Dendritic cell treated with granulocyte-macrophage colony-stimulating factor and Interleukin-4, amounts not matched to agents 40 ng/mL and 50 ng/mL, for 4 days (primary cell): Measurements from ENCODE around the gene LRRC53.

Experiments used
- H3K27ac Mint-ChIP-seq: one replicate; pipeline ENCODE4 v1.8.0; 2022; ENCODE audit warnings: mild to moderate bottlenecking, mixed read lengths
- H3K27me3 Mint-ChIP-seq: one replicate; pipeline ENCODE4 v1.8.0; 2022; ENCODE audit warnings: mild to moderate bottlenecking, mixed read lengths
- H3K36me3 Mint-ChIP-seq: one replicate; pipeline ENCODE4 v1.8.0; 2022; ENCODE audit warnings: low read depth, mixed read lengths
- H3K4me1 Mint-ChIP-seq: one replicate; pipeline ENCODE4 v1.8.0; 2022; ENCODE audit warnings: low read depth, mixed read lengths
- H3K4me3 Mint-ChIP-seq: one replicate; pipeline ENCODE4 v1.8.0; 2022; ENCODE audit warnings: mild to moderate bottlenecking, moderate library complexity, mixed read lengths
- H3K9me3 Mint-ChIP-seq: one replicate; pipeline ENCODE4 v1.8.0; 2022; ENCODE audit warnings: mixed read lengths
- intact Hi-C: fragments of 100-400 bp; cut with micrococcal nuclease; formaldehyde crosslinking; loops from one replicate; pipeline ENCODE4 v1.15.0; 2022

Gene LRRC53

GRCh38 chr1:74434321-74434720, 78.1 kb downstream of the LRRC53 start:
- Mint-ChIP-seq H3K4me3 (no peak overlapping the region), H3K27me3 (no peaks in the 10 kb centered on the region), H3K9me3 (peaks cover 9% of the 10 kb centered on the region), H3K27ac (no peak overlapping the region), H3K4me1 (no peaks in the 10 kb centered on the region), H3K36me3 (no peaks in the 10 kb centered on the region)
- intact Hi-C loops: no loop called here

DNA sequence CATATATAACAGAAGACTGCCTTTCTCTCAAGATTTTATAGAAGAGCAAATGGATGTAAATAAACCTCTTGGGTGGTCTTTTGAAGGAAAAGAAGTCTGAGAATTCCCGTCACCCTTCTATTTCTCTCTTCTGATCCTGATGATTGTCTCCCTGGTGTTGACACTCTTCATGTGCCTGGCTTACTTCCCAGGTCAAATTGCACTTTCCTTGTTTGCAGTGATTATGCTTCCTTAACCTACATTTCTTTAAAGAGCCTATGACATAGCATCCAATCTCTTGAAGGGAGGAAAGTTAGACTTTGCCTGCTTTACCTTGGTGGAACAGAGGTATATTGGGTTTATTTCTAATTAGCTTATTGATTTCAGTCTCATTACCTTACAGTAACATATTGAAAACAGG, 80.1 kb downstream of the LRRC53 start:
- no peaks in the 10 kb centered on the region for H3K36me3 Mint-ChIP-seq
- no peaks in the 10 kb centered on the region for H3K27me3 Mint-ChIP-seq
- H3K9me3 Mint-ChIP-seq: peaks cover 5% of the 10 kb centered on the region
- H3K27ac Mint-ChIP-seq: no peak overlapping the region
- intact Hi-C loops: no loop called here
- H3K4me1 Mint-ChIP-seq: no peaks in the 10 kb centered on the region
- H3K4me3 Mint-ChIP-seq: no peak overlapping the region

- H3K27me3 Mint-ChIP-seq: no peaks in the 10 kb centered on the region
- no peaks in the 10 kb centered on the region for H3K36me3 Mint-ChIP-seq
- intact Hi-C loops: no loop called here
- H3K9me3 Mint-ChIP-seq: no peaks in the 10 kb centered on the region
- H3K4me1 Mint-ChIP-seq: no peaks in the 10 kb centered on the region
- no peak overlapping the region for H3K4me3 Mint-ChIP-seq
- no peak overlapping the region for H3K27ac Mint-ChIP-seq
Observed at GRCh38 chr1:74431531-74431930, 80.9 kb downstream of the LRRC53 start.

GRCh38 chr1:74430342-74430934, 82.0 kb downstream of the LRRC53 start:
- no peak overlapping the region for H3K27ac Mint-ChIP-seq
- H3K9me3 Mint-ChIP-seq: no peaks in the 10 kb centered on the region
- intact Hi-C loops: no loop called here

DNA sequence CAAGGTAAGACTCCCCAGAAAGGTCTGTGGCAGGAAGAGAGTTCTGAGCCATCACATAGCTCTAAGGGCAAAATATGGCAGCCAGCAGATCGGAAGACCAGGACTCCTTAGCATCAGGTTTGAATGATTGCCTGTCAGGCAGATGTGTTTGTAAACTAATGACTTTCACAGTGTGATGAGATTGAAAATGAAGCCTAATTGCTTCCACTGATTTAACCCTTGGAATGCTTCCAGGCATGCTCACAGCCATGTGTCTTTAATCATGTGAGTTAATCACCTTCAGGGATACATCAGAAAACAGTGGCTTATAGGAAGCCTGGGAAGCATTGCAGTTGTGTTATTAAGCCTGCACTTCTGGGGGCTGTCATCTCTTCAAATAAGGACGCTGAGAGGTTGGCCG, 82.8 kb downstream of the LRRC53 start:
- H3K27me3 Mint-ChIP-seq: no peaks in the 10 kb centered on the region
- H3K4me3 Mint-ChIP-seq: no peak overlapping the region
- no peaks in the 10 kb centered on the region for H3K9me3 Mint-ChIP-seq
- H3K36me3 Mint-ChIP-seq: no peaks in the 10 kb centered on the region
- intact Hi-C loops: no loop called here
- no peaks in the 10 kb centered on the region for H3K4me1 Mint-ChIP-seq
- H3K27ac Mint-ChIP-seq: no peak overlapping the region

More at GRCh38 chr1:74430342-74430934, 82.0 kb downstream of the LRRC53 start:
- Mint-ChIP-seq H3K36me3 (no peaks in the 10 kb centered on the region), H3K4me1 (no peaks in the 10 kb centered on the region), H3K27me3 (no peaks in the 10 kb centered on the region), H3K4me3 (no peak overlapping the region)

- Mint-ChIP-seq H3K36me3 (no peaks in the 10 kb centered on the region), H3K4me3 (no peak overlapping the region), H3K27ac (no peak overlapping the region), H3K27me3 (no peaks in the 10 kb centered on the region), H3K9me3 (no peaks in the 10 kb centered on the region), H3K4me1 (no peaks in the 10 kb centered on the region)
- intact Hi-C loops: no loop called here
Observed at GRCh38 chr1:74427681-74428080, 84.7 kb downstream of the LRRC53 start.

DNA sequence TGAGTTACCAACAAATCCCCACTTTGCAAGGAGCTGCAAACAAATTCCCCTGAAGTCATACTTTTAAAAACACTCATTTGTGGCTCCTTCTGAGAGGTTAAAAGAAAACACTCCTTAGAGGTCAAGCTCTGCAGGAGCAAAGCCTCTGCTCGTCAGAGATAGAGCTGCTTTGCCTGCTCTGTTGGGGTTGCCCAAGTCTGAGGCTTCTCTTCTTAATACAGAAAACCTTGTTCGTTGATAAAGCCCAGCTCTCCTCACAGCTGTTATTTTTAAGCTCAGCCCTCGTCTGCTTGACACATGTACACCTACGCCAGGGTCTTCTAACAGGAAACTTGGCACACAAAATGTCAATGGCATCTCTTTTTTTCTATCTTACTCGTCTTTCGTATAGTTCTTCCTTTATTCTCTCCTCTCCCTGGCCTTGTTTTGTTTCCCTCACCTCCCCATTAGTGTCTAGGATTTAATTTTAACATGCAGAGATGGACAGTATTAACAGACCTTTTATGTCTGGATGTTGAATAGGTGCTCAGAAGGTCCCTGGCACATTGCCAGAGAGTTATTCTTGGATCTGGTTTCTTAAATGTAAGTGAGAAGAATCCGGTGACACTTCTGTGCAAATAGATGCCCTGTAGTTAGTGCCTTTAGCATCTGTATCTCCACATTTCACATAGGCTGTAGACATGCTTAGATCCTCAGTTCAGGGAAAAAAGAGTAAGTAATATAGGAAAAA, 86.0 kb downstream of the LRRC53 start:
- Mint-ChIP-seq H3K9me3 (no peaks in the 10 kb centered on the region), H3K27me3 (no peaks in the 10 kb centered on the region), H3K36me3 (no peaks in the 10 kb centered on the region), H3K27ac (no peak overlapping the region), H3K4me3 (no peak overlapping the region), H3K4me1 (no peaks in the 10 kb centered on the region)
- intact Hi-C loops: no loop called here

- Mint-ChIP-seq H3K4me3 (no peak overlapping the region), H3K9me3 (no peaks in the 10 kb centered on the region), H3K36me3 (no peaks in the 10 kb centered on the region), H3K4me1 (no peaks in the 10 kb centered on the region), H3K27ac (no peak overlapping the region), H3K27me3 (no peaks in the 10 kb centered on the region)
- intact Hi-C loops: no loop called here
Observed at GRCh38 chr1:74425676-74426075, 86.7 kb downstream of the LRRC53 start.

DNA sequence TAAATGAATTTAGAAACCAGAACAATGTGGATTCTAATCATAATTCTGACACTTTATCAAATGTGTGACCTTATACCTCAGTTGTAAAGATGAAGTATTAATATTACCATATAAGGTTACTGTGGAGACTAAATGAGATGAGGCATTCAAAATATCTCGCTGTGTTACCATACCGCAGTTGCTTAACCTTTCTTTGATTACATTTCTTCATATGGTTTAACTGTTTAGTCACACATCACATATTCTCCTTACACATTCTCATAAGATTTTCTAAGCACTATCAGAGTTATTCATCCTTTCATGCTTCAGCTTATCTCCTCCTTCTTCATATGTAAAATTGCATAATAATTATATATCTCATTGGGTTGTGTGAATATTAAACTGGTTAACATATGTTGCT, 88.9 kb downstream of the LRRC53 start:
- Mint-ChIP-seq H3K27me3 (no peaks in the 10 kb centered on the region), H3K9me3 (no peaks in the 10 kb centered on the region), H3K4me1 (no peaks in the 10 kb centered on the region), H3K27ac (no peak overlapping the region), H3K36me3 (no peaks in the 10 kb centered on the region), H3K4me3 (no peak overlapping the region)
- intact Hi-C loops: no loop called here

DNA sequence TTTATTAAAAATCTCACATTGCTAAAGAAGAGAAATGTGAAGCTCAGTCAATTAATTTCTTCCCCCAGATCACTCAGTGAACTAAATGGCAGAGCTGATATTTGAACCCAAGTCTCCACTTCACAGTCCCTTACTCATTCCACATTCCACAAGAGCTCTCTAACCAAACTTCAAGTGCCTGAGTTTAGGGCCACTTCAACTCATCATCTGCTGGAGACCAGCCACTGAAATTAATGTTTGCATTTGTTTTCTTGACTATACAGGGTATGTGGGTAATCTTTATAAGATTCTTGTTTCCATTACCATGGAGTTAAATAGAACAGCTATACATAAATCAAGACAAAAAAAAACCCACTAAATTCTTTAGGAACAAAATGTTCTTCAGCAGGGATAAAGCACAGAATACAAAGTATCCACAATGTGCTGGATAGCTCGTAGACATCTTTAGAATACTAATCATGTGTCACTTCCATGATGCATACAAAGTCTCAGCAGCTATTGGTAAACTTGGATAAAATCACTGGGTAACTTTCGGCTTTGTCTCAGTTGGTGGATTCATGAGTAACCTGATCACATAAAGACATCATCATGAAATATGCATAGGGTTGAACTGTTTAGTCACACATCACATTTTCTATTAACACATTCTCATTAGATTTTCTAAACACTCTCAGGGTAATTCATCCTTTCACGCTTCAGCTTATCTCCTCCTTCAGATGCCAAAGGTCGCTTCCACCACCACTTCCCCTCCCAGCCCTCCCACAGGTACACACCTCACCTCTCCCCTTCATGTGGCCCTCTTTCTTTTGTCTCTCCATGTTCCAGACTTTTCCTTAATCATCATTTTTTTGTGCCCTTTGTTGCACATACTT, 89.8 kb downstream of the LRRC53 start:
- Mint-ChIP-seq H3K4me1 (no peaks in the 10 kb centered on the region), H3K9me3 (peaks cover 3% of the 10 kb centered on the region)
- intact Hi-C loops: no loop called here

DNA sequence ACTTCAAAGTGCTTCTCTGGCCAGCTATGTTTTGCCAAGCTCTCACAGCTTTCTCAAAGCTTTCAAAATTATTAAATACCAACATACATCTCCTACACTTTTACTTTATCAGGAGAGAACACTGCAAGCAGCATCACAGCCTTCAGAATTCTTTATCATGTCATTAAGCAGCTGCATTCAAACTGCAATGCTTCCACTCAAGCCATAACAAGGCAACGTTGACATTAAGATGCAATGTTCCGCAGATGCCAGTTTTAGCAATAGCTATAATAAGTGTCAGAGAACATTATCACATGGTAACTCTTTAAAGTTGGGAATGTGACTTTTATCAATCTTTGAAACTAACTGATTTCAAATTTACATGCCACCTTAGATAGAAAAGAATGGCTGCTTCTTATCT, 91.9 kb downstream of the LRRC53 start:
- Mint-ChIP-seq H3K27ac (no peak overlapping the region), H3K27me3 (no peaks in the 10 kb centered on the region), H3K4me3 (no peak overlapping the region), H3K4me1 (no peaks in the 10 kb centered on the region), H3K9me3 (peaks cover 9% of the 10 kb centered on the region), H3K36me3 (no peaks in the 10 kb centered on the region)
- intact Hi-C loops: no loop called here

More for the DNA sequence above, 89.8 kb downstream of the LRRC53 start:
- Mint-ChIP-seq H3K27ac (no peak overlapping the region), H3K27me3 (no peaks in the 10 kb centered on the region), H3K36me3 (no peaks in the 10 kb centered on the region), H3K4me3 (no peak overlapping the region)
